ENCODE data around the gene ATP9A.
"Not testable (repeated sequence)": the region's sequence is repeated elsewhere in the genome, so short reads cannot be mapped to it uniquely, and the experiment has no call there.

Gene ATP9A

GRCh38 chr20:51647674-51648570, 120.3 kb downstream of the ATP9A start:
- H3K4me2 ChIP-seq (ENCODE audit: low read length) = no peak overlapping the region
- WGBS (ENCODE audit: extremely low coverage, insufficient coverage, insufficient read length) = no CpG with 5 or more reads among the region's 17 CpGs
- H2AFZ ChIP-seq (ENCODE audit: insufficient read depth, low read length, poor library complexity) = no peak overlapping the region
- H2AK5ac ChIP-seq (ENCODE audit: low read length) = no peak overlapping the region
- no peak for DNase-seq
- H3K79me1 ChIP-seq (ENCODE audit: low read length) = no peaks in the 10 kb centered on the region
- no peak overlapping the region for H4K8ac ChIP-seq (ENCODE audit: low read depth, low read length)
- H3K27me3 ChIP-seq (ENCODE audit: insufficient read depth, low read length) = no peaks in the 10 kb centered on the region
- no peaks in the 10 kb centered on the region for H3K79me2 ChIP-seq (ENCODE audit: control insufficient read depth, insufficient read depth, low read length, poor library complexity)
- no peak overlapping the region for H2BK12ac ChIP-seq (ENCODE audit: low read length)
- H3K36me3 ChIP-seq (ENCODE audit: control insufficient read depth in 1 of 2, insufficient read depth in 2 of 2, low read length in 2 of 2) = no peaks in the 10 kb centered on the region
- H3K9ac ChIP-seq (ENCODE audit: low read length) = no peak overlapping the region
- no peak overlapping the region for H3K23ac ChIP-seq (ENCODE audit: low read length)
- H4K12ac ChIP-seq (ENCODE audit: low read depth, low read length) = no peak overlapping the region
- H4K91ac ChIP-seq (ENCODE audit: low read depth, low read length) = no peak overlapping the region
- no peak overlapping the region for H3K4ac ChIP-seq (ENCODE audit: low read depth, low read length)
- H3K4me1 ChIP-seq (ENCODE audit: control insufficient read depth in 1 of 2, insufficient read depth in 2 of 2, low read length in 2 of 2) = no peaks in the 10 kb centered on the region
- H3K9me3 ChIP-seq (ENCODE audit: insufficient read depth, low read depth, low read length) = no peaks in the 10 kb centered on the region
- H3K18ac ChIP-seq (ENCODE audit: low read length) = no peak overlapping the region
- no peak overlapping the region for H3K27ac ChIP-seq (ENCODE audit: low read depth, low read length)
- H3K4me3 ChIP-seq (ENCODE audit: low read depth, low read length) = no peak overlapping the region
- no peak overlapping the region for H2BK120ac ChIP-seq (ENCODE audit: insufficient read depth, low read length, poor library complexity)
- no peak overlapping the region for H3K14ac ChIP-seq (ENCODE audit: low read length)
- H2BK5ac ChIP-seq (ENCODE audit: low read depth, low read length, poor library complexity) = no peak overlapping the region

DNA sequence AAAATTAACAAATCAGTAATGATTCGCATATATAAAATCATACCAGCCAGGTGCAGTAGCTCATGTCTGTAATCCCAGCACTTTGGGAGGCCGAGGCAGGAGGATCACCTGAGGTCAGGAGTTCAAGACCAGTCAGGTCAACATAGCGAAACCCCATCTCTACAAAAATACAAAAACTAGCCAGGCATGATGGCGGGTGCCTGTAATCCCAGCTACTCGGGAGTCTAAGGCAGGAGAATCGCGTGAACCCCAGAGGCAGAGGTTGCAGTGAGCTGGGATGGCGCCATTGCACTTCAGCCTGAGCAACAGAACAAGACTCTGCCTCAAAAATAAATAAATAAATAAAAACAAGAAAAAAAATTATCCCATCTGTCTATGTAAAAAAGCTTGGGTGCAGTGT, 124.4 kb downstream of the ATP9A start:
- not testable (repeated sequence) for H3K4me3 ChIP-seq (ENCODE audit: low read depth, low read length); H3K27me3 ChIP-seq (ENCODE audit: insufficient read depth, low read length); H3K36me3 ChIP-seq (ENCODE audit: control insufficient read depth in 1 of 2, insufficient read depth in 2 of 2, low read length in 2 of 2); H4K12ac ChIP-seq (ENCODE audit: low read depth, low read length); H2AK5ac ChIP-seq (ENCODE audit: low read length); H3K79me2 ChIP-seq (ENCODE audit: control insufficient read depth, insufficient read depth, low read length, poor library complexity); H3K14ac ChIP-seq (ENCODE audit: low read length); H2BK5ac ChIP-seq (ENCODE audit: low read depth, low read length, poor library complexity); H2AFZ ChIP-seq (ENCODE audit: insufficient read depth, low read length, poor library complexity); H2BK12ac ChIP-seq (ENCODE audit: low read length); H3K4me1 ChIP-seq (ENCODE audit: control insufficient read depth in 1 of 2, insufficient read depth in 2 of 2, low read length in 2 of 2); H2BK120ac ChIP-seq (ENCODE audit: insufficient read depth, low read length, poor library complexity); H3K79me1 ChIP-seq (ENCODE audit: low read length); H3K4ac ChIP-seq (ENCODE audit: low read depth, low read length); H3K18ac ChIP-seq (ENCODE audit: low read length); H3K9ac ChIP-seq (ENCODE audit: low read length); H3K23ac ChIP-seq (ENCODE audit: low read length); DNase-seq; H4K91ac ChIP-seq (ENCODE audit: low read depth, low read length); H3K27ac ChIP-seq (ENCODE audit: low read depth, low read length); H3K9me3 ChIP-seq (ENCODE audit: insufficient read depth, low read depth, low read length); H3K4me2 ChIP-seq (ENCODE audit: low read length); H4K8ac ChIP-seq (ENCODE audit: low read depth, low read length)
- no CpG with 5 or more reads among the region's 8 CpGs for WGBS (ENCODE audit: extremely low coverage, insufficient coverage, insufficient read length)

- H3K14ac ChIP-seq (ENCODE audit: low read length) = no peak overlapping the region
- no peaks in the 10 kb centered on the region for H3K9me3 ChIP-seq (ENCODE audit: insufficient read depth, low read depth, low read length)
- no CpG with 5 or more reads among the region's 2 CpGs for WGBS (ENCODE audit: extremely low coverage, insufficient coverage, insufficient read length)
Observed at GRCh38 chr20:51643390-51643789, 124.8 kb downstream of the ATP9A start.

GRCh38 chr20:51641866-51642265, 126.3 kb downstream of the ATP9A start:
- WGBS (ENCODE audit: extremely low coverage, insufficient coverage, insufficient read length) = no CpG with 5 or more reads among the region's 4 CpGs
- Histone ChIP-seq H3K27me3 (ENCODE audit: insufficient read depth, low read length) (no peaks in the 10 kb centered on the region), H3K14ac (ENCODE audit: low read length) (no peak overlapping the region)

More at GRCh38 chr20:51643390-51643789, 124.8 kb downstream of the ATP9A start:
- no peaks in the 10 kb centered on the region for H3K79me2 ChIP-seq (ENCODE audit: control insufficient read depth, insufficient read depth, low read length, poor library complexity)
- no peaks in the 10 kb centered on the region for H3K36me3 ChIP-seq (ENCODE audit: control insufficient read depth in 1 of 2, insufficient read depth in 2 of 2, low read length in 2 of 2)
- no peak overlapping the region for H2AFZ ChIP-seq (ENCODE audit: insufficient read depth, low read length, poor library complexity)
- no peak for DNase-seq
- H2BK120ac ChIP-seq (ENCODE audit: insufficient read depth, low read length, poor library complexity) = no peak overlapping the region
- H3K9ac ChIP-seq (ENCODE audit: low read length) = no peak overlapping the region
- no peak overlapping the region for H3K4me2 ChIP-seq (ENCODE audit: low read length)
- H4K91ac ChIP-seq (ENCODE audit: low read depth, low read length) = no peak overlapping the region
- H3K23ac ChIP-seq (ENCODE audit: low read length) = no peak overlapping the region
- no peak overlapping the region for H2BK5ac ChIP-seq (ENCODE audit: low read depth, low read length, poor library complexity)
- H2AK5ac ChIP-seq (ENCODE audit: low read length) = no peak overlapping the region
- no peak overlapping the region for H3K18ac ChIP-seq (ENCODE audit: low read length)
- no peak overlapping the region for H4K12ac ChIP-seq (ENCODE audit: low read depth, low read length)
- no peak overlapping the region for H4K8ac ChIP-seq (ENCODE audit: low read depth, low read length)
- no peaks in the 10 kb centered on the region for H3K79me1 ChIP-seq (ENCODE audit: low read length)
- no peak overlapping the region for H3K27ac ChIP-seq (ENCODE audit: low read depth, low read length)
- H3K4me3 ChIP-seq (ENCODE audit: low read depth, low read length) = no peak overlapping the region
- no peak overlapping the region for H3K4ac ChIP-seq (ENCODE audit: low read depth, low read length)
- no peaks in the 10 kb centered on the region for H3K4me1 ChIP-seq (ENCODE audit: control insufficient read depth in 1 of 2, insufficient read depth in 2 of 2, low read length in 2 of 2)
- no peaks in the 10 kb centered on the region for H3K27me3 ChIP-seq (ENCODE audit: insufficient read depth, low read length)
- no peak overlapping the region for H2BK12ac ChIP-seq (ENCODE audit: low read length)

More at GRCh38 chr20:51641866-51642265, 126.3 kb downstream of the ATP9A start:
- no peak overlapping the region for H3K9ac ChIP-seq (ENCODE audit: low read length)
- H3K36me3 ChIP-seq (ENCODE audit: control insufficient read depth in 1 of 2, insufficient read depth in 2 of 2, low read length in 2 of 2) = no peaks in the 10 kb centered on the region
- H3K27ac ChIP-seq (ENCODE audit: low read depth, low read length) = no peak overlapping the region
- H3K4me3 ChIP-seq (ENCODE audit: low read depth, low read length) = no peak overlapping the region
- H4K12ac ChIP-seq (ENCODE audit: low read depth, low read length) = no peak overlapping the region
- no peak overlapping the region for H3K18ac ChIP-seq (ENCODE audit: low read length)
- H3K4ac ChIP-seq (ENCODE audit: low read depth, low read length) = no peak overlapping the region
- no peaks in the 10 kb centered on the region for H3K79me2 ChIP-seq (ENCODE audit: control insufficient read depth, insufficient read depth, low read length, poor library complexity)
- H3K4me1 ChIP-seq (ENCODE audit: control insufficient read depth in 1 of 2, insufficient read depth in 2 of 2, low read length in 2 of 2) = no peaks in the 10 kb centered on the region
- H3K23ac ChIP-seq (ENCODE audit: low read length) = no peak overlapping the region
- no peak overlapping the region for H2AK5ac ChIP-seq (ENCODE audit: low read length)
- no peaks in the 10 kb centered on the region for H3K79me1 ChIP-seq (ENCODE audit: low read length)
- no peak overlapping the region for H2BK120ac ChIP-seq (ENCODE audit: insufficient read depth, low read length, poor library complexity)
- no peak overlapping the region for H4K8ac ChIP-seq (ENCODE audit: low read depth, low read length)
- no peak overlapping the region for H2AFZ ChIP-seq (ENCODE audit: insufficient read depth, low read length, poor library complexity)
- no peak overlapping the region for H2BK5ac ChIP-seq (ENCODE audit: low read depth, low read length, poor library complexity)
- DNase-seq = no peak
- H4K91ac ChIP-seq (ENCODE audit: low read depth, low read length) = no peak overlapping the region
- H2BK12ac ChIP-seq (ENCODE audit: low read length) = no peak overlapping the region
- H3K9me3 ChIP-seq (ENCODE audit: insufficient read depth, low read depth, low read length) = no peaks in the 10 kb centered on the region
- no peak overlapping the region for H3K4me2 ChIP-seq (ENCODE audit: low read length)
